IPS DF 6.9 (cell line): ENCODE data around the gene ASPSCR1.

Experiments
- DNase-seq: peaks from one replicate; pipeline ENCODE4 v3.0.0-alpha.2; 2013; ENCODE audit warnings: low read depth, low spot score
- H3K27ac ChIP-seq: one replicate; pipeline ENCODE4 v1.5.1; 2013; ENCODE audit warnings: low read length, control low read depth
- H3K27me3 ChIP-seq: 2 replicates; pipeline ENCODE4 v1.6.1; 2013; ENCODE audit warnings: mild to moderate bottlenecking, low read length; ENCODE audit not compliant: control insufficient read depth, insufficient read depth
- H3K36me3 ChIP-seq: 2 replicates; pipeline ENCODE4 v1.6.1; 2013; ENCODE audit warnings: low read length; ENCODE audit not compliant: control insufficient read depth, insufficient read depth
- H3K4me1 ChIP-seq: 2 replicates; pipeline ENCODE4 v1.6.1; 2013; ENCODE audit warnings: low read length; ENCODE audit not compliant: control insufficient read depth, insufficient read depth
- H3K4me3 ChIP-seq: 2 replicates; pipeline ENCODE4 v1.5.1; 2013; ENCODE audit warnings: mild to moderate bottlenecking, low read length
- H3K9me3 ChIP-seq: 2 replicates; pipeline ENCODE4 v1.6.1; 2013; ENCODE audit warnings: low read length, inconsistent platforms; ENCODE audit not compliant: control insufficient read depth, insufficient read depth
- WGBS: extraction: QIAGEN DNeasy Blood & Tissue Kit; methylation state at CpG from one replicate; pipeline ENCODE4 v1.1.7; 2013; ENCODE audit warnings: mixed read lengths, missing lambda C conversion rate; ENCODE audit not compliant: insufficient read length, insufficient coverage; 5-methylcytosine and 5-hydroxymethylcytosine counted together

ASPSCR1 gene

DNA sequence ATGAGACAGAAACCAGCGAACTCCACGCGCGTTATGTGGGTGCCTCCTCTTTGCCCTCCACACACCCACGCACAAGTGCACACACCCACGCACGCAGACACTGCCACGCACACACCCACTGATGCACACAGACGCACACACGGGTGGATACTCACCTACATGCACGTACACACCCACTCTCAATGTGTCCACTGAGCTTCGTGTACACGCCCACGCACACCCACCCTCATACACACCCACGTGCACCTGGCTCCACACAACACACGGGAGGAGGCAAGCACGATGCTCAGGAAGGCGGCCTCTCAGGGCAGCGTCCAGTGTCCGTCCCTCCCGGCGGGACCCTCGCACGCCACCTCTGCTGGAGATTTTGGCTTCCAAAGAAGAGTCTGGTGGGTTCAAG, 70.0 kb downstream of the ASPSCR1 start:
- Histone ChIP-seq H3K27me3 (no peaks in the 10 kb centered on the region), H3K9me3 (no peaks in the 10 kb centered on the region), H3K36me3 (peaks cover 12% of the 10 kb centered on the region), H3K4me1 (peaks cover 11% of the 10 kb centered on the region; the same call in 1 of the 2 replicates), H3K4me3 (no peak overlapping the region), H3K27ac (no peak overlapping the region)
- DNase-seq: no peak
- no CpG with 5 or more reads among the region's 24 CpGs for WGBS

GRCh38 chr17:82047914-82048570, 70.6 kb downstream of the ASPSCR1 start:
- H3K36me3 ChIP-seq: peaks cover 12% of the 10 kb centered on the region
- no peak overlapping the region for H3K4me3 ChIP-seq
- H3K4me1 ChIP-seq: peaks cover 11% of the 10 kb centered on the region; the same call in 1 of the 2 replicates
- no peak overlapping the region for H3K27ac ChIP-seq
- H3K27me3 ChIP-seq: no peaks in the 10 kb centered on the region
- DNase-seq: no peak
- WGBS: no CpG with 5 or more reads among the region's 25 CpGs
- H3K9me3 ChIP-seq: no peaks in the 10 kb centered on the region

DNA sequence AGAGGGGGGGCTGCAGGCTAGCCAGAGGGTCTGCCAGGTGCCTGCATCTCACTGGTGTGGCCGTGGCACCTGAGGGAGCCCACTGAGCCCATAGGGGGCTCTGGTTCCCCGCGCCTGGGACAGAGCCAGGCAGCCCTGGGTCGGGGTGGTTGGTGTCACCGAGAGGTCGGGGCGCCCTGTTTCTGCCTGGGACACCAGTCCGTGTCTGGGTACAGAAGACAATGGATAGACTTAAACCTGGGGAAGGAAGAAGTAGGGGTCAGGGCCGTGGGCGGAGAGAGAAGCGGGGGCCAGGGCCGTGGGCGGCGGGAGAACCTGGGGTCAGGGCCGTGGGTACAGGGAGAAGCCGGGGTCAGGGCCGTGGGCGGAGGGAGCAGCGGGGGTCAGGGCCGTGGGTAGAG, 71.1 kb downstream of the ASPSCR1 start:
- Histone ChIP-seq H3K9me3 (no peaks in the 10 kb centered on the region), H3K27me3 (no peaks in the 10 kb centered on the region), H3K4me1 (peaks cover 9% of the 10 kb centered on the region; the same call in 1 of the 2 replicates), H3K36me3 (peaks cover 14% of the 10 kb centered on the region), H3K4me3 (no peak overlapping the region), H3K27ac (no peak overlapping the region)
- no peak for DNase-seq
- WGBS: no CpG with 5 or more reads among the region's 20 CpGs

DNA sequence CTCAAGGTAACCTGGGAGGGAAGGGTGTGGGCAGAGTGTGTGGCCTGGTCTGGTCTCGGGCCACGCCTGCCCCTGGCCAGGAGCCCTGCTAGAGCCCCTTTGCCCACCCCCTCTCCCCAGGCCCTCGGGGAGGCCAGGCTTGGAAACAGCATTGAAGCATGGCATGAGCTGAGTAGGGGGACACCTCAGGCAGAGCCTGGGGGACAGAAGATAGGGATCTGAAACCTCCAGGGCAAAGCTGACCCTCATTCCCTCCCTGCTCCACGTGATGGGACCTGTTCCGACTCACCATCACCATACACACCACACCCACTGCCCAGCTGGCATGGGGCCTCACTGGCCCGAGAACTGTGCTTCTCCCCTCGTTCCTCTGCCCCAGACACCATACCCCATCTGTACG, 71.7 kb downstream of the ASPSCR1 start:
- Histone ChIP-seq H3K27ac (no peak overlapping the region), H3K4me3 (no peak overlapping the region), H3K27me3 (no peaks in the 10 kb centered on the region), H3K9me3 (no peaks in the 10 kb centered on the region), H3K36me3 (peaks cover 19% of the 10 kb centered on the region), H3K4me1 (peaks cover 5% of the 10 kb centered on the region; the same call in 1 of the 2 replicates)
- DNase-seq: no peak
- no CpG with 5 or more reads among the region's 8 CpGs for WGBS

GRCh38 chr17:82049521-82049971, 72.1 kb downstream of the ASPSCR1 start:
- H3K27ac ChIP-seq: no peak overlapping the region
- WGBS: no CpG with 5 or more reads among the region's 16 CpGs

DNA sequence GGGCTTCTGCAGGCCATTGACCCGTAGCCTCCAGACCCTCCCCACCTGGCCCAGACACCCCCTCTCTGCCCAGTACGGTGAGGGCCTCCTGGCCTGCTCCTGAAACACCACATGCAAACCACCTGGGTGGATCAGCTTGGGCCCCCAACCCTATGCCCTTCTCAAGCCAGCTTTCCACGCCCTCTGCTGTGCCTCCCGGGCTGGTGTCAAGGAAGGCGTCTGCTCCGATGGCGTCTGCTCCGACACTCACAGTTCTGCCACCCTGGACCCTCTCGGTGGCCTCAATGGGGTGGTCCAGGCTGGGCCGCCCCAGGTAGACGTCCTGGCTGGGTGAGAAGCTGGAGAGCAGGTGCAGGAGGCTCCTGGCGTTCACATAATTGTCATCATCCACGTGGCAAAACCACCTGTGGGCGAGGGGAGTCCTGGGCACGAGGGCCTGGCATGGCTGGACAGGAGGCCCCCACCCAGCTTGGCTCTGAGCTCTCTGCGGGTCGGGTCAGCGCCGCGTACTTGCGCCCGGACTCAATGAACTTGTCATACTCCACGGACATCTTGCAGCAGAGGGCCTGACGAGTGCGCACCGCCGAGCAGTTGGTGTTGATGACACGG, 72.8 kb downstream of the ASPSCR1 start:
- Histone ChIP-seq H3K4me3 (no peak overlapping the region; the same call in 1 of the 2 replicates), H3K9me3 (no peaks in the 10 kb centered on the region), H3K27ac (no peak overlapping the region), H3K4me1 (peaks cover 5% of the 10 kb centered on the region; the same call in 1 of the 2 replicates), H3K36me3 (peaks cover 30% of the 10 kb centered on the region), H3K27me3 (no peaks in the 10 kb centered on the region; the same call in 1 of the 2 replicates)
- WGBS: no CpG with 5 or more reads among the region's 28 CpGs
- DNase-seq: no peak

More at GRCh38 chr17:82049521-82049971, 72.1 kb downstream of the ASPSCR1 start:
- DNase-seq: no peak
- H3K36me3 ChIP-seq: peaks cover 23% of the 10 kb centered on the region
- no peaks in the 10 kb centered on the region for H3K9me3 ChIP-seq
- peaks cover 5% of the 10 kb centered on the region; the same call in 1 of the 2 replicates for H3K4me1 ChIP-seq
- H3K4me3 ChIP-seq: no peak overlapping the region
- no peaks in the 10 kb centered on the region for H3K27me3 ChIP-seq

DNA sequence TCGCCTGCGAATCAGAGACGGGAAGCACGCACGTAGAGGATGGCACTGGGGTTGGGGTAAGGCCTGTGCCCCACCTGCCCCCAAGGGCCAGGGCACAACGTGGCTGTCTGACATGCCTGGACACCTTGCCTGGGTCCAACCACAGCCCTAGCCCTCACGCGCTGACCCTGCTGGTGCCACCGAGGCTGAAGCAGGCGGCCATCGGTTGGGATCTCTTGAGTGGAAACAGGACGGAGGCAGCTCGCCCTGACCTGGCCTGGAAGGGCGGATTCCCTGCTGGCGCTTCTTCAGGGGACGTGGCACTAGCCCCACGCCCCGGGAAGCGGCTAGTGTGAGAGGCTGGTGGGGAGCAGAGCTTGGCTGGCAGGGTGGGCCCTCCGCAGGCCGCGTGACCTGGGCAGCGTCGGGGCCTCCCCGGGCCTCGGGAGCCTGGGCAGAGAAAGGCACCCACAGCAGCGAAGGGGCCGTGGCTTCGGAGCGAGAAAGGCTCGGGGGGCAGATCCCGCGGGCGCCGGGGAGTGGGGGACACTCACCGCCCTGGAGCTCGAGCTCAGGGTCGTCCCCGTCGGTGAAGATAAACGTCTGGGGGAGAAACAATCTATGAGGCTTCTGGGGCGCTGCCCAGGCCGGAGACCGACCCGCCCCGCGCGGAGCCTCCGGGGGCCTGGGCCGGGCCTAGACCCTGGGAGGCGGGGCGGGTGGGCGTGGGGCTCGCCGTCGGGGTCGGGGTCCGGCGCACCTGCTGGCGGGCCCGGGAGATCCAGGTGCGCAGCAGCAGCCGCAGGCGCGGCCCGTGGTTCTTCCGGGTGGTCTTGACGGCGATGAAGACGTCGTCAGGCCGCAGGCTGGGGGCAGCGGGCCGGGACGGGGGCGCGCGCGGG, 73.6 kb downstream of the ASPSCR1 start:
- DNase-seq: no peak
- H3K36me3 ChIP-seq: peaks cover 35% of the 10 kb centered on the region
- H3K27me3 ChIP-seq: no peaks in the 10 kb centered on the region; the same call in 1 of the 2 replicates
- no CpG with 5 or more reads among the region's 79 CpGs for WGBS
- peaks cover 5% of the 10 kb centered on the region; the same call in 1 of the 2 replicates for H3K4me1 ChIP-seq
- H3K27ac ChIP-seq: no peak overlapping the region
- H3K9me3 ChIP-seq: no peaks in the 10 kb centered on the region
- peak overlapping the region; percentile 75; the same call in 1 of the 2 replicates for H3K4me3 ChIP-seq

GRCh38 chr17:82051776-82052637, 74.6 kb downstream of the ASPSCR1 start, which contains the start of the genes GPS1 and RFNG:
TSS of gene GPS1 (plus strand) at chr17:82051898. CDS start at chr17:82051932, 34 bp downstream.
TSS of gene RFNG (minus strand) at chr17:82051811. CDS start at chr17:82051766, 45 bp downstream.
- peaks cover 43% of the 10 kb centered on the region for H3K36me3 ChIP-seq
- H3K4me3 ChIP-seq: peak within 1 kb of the TSS; percentile 75
- H3K27me3 ChIP-seq: no peaks in the 10 kb centered on the region; the same call in 1 of the 2 replicates
- WGBS: no CpG with 5 or more reads among the region's 94 CpGs
- peaks cover 5% of the 10 kb centered on the region; the same call in 1 of the 2 replicates for H3K4me1 ChIP-seq
- H3K27ac ChIP-seq: no peak within 1 kb of the TSS
- H3K9me3 ChIP-seq: no peaks in the 10 kb centered on the region
- no peak for DNase-seq

GRCh38 chr17:82052638-82053059, 75.2 kb downstream of the ASPSCR1 start:
- peaks cover 41% of the 10 kb centered on the region for H3K36me3 ChIP-seq
- H3K9me3 ChIP-seq: no peaks in the 10 kb centered on the region
- H3K4me3 ChIP-seq: peak overlapping the region; percentile 75; the same call in 1 of the 2 replicates
- WGBS: no CpG with 5 or more reads among the region's 19 CpGs
- H3K27ac ChIP-seq: no peak overlapping the region
- no peak for DNase-seq
- H3K4me1 ChIP-seq: peaks cover 5% of the 10 kb centered on the region; the same call in 1 of the 2 replicates
- H3K27me3 ChIP-seq: no peaks in the 10 kb centered on the region; the same call in 1 of the 2 replicates
